ENCODE results near the gene DPYSL4.
A peak's percentile ranks its signal among the peaks of the same experiment; 100 is the strongest.

The DPYSL4 gene

DNA sequence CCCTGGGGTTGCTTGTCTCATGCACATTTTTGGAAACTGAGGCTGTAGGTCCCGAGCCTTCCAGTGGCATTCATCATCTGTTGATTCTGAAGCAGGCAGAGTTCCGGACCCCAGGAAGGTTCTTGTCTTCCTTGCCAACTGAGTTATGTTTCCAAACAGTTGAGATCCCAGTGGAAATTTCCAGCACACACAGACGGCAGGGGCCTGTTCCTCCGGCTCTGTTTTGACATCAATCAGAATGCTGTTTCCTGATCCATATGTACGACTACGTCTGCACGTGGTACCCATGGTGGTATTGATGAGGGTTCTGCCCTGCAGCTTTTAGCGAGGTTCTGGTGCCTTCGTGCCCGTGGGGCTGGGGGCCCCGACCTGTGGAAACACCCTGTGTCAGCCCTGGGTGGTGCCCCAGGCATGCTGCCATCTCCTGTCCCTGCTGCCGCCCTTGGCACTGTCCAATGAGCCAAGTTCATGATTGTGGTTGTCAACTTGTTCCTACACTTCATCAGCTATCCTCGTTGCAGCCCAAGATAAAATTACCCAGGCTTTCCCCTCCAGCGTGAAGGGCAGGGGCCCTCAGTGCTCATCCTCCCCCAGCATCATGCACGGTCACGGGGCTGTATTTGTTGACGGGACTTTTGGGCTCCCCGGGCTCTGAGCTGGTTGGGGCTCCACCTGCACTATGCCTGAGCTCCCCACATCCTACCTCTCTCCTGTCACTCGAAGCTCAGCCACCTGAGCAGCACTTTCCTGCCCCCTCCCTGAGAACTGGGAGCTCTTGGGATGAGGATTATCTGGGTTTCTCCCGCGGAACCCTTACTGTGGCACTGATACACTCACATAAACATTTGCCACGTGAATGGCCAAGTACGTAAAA is 7.8 kb upstream of the DPYSL4 start:
- no peak for DNase-seq (ENCODE audit: low read depth in 2 of 2)

GRCh38 chr10:132179551-132180392 is 7.0 kb upstream of the DPYSL4 start:
- no peak for DNase-seq (ENCODE audit: low read depth in 2 of 2)

- DNase-seq (ENCODE audit: low read depth in 2 of 2) = no peak
These were observed 6.0 kb upstream of the DPYSL4 start for GRCh38 chr10:132180736-132181135.

DNA sequence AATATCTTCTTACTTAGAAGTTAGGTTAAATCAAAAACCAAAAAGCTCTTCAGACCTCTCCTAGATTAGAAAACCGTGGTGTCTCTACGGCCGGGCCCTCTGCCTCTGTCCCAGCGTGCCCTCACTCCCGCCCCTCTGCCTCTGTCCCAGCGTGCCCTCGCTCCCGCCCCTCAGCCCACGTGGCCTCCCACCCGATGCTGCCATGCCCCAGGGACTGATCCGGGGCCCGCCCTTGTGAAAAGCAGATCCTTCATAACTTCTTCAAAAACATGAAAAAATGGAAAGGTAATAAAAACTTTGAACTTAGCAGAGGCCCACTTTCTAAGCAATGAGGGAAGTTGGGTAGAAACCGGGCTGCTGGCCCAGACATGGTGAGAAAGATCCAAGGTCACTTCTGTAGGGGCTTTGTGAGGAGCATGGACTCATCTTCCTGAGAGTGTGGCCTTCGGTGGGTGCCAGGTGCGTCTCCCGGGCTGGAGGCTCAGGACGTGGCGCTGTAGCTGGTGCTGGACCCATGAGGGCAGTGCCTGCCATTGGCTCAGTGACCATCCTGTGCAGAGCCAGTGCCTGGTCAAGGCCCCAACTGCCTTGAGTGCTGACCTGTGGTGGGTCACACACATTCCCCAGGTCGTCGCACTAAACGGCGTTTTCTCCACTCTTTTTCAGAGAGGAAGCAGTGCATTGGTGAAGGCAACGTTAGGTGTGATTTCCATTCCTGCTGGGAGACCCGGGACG is 4.9 kb upstream of the DPYSL4 start:
- no peak for DNase-seq (ENCODE audit: low read depth in 2 of 2)

GRCh38 chr10:132182591-132182990 is 4.2 kb upstream of the DPYSL4 start:
- DNase-seq (ENCODE audit: low read depth in 2 of 2) = no peak

DNA sequence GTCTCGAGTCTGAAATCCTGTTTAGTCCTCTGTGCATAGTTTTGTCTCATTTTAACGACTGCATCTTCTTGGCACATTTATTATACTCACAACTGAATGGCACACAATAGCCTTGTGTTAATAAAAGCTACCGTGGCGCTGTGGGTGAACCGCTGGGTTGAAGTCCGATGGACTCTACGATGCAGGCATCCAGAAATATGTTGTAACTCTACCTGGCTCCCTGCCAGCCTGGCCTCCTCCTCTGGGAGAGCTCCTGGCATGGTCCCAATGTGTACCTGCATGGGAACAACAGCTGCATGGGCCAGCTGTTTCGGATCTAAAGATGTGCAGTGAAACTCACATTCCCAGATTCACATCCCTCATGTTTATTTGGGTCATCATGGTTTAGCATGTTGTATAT is 3.7 kb upstream of the DPYSL4 start:
- DNase-seq (ENCODE audit: low read depth in 2 of 2) = no peak

DNA sequence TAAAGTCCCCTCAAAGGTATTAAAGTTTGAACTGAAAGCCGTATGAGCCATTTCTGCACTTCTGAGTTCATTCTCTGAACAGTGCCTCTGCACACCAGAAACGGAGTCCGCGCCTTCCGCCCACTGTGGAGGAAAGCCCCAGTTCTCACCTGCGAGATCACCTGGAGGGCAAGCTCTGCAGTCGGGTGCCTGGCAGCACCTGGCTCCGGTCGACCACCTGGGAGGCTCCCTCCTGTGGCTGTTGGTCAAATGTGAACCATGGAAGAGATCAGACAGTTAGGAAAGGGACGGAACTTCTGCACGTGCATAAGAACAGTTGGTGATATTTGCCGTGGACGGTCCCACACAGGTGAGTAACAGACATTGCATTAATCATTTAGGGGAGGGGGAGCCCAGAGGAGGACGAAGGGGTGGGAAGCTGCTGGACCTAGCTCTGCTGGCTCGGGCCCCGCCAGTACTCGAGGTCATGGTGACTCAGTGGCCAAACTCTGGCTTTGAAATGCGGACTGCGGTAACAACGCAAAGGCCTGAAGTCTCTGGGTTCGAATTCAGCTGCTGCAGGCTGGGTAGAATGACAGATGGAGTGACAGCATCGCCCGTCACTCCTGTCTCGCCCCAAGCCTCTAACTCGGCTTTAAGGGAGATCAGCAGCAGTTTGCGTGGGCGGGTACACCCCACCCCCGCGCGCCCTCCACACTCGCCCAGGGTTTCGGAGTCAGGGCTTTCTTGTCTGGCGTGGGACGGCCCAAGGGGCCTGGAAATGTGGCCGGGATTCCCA is 1.7 kb upstream of the DPYSL4 start:
- no peak for DNase-seq (ENCODE audit: low read depth in 2 of 2)

DNA sequence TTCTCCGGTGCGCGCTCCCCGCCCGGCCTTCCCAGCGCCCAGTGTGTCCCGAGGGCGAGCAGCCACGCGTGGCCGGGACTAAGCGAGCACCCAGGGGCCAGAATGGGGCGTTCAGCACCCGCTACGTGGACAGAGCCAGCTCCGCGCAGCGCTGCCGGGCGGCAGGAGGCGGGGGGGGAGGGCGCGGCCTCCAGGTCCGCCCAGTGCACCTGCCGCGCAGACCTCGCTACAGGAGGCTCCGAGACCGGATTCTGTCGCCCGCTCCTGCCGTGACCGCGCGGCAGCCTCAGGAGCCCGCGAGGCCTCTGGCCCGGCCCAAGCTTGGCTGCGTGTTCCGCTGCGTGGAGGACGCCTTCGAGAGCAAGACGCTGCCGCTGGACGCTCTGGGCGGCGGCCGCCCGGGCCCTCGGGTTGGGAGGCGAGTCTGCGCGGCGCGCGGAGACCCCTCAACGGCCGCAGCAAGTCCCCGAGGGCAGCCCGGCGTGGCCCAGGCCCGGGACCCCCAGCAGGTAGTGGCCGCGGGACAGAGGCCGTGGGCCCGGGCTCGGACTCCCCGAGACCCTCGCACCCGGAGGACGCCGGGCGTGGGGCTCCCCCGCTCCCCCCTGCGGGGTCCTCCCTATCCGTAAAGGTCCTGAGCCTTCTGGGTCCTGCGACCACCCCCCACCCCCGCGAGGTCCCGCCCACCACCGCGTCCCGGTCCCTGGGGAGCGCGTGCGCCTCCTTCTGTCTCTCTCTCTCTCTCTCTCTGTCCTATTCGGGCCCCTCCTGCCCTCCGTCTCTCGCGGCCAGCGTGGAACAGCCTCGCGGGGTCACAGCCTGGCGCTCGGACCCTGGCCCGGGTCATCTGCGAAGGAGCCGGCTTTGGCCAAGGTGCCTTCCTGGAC is 904 bp upstream of the DPYSL4 start:
- DNase-seq (ENCODE audit: low read depth in 2 of 2) = peak; percentile 23 to 41

DNA sequence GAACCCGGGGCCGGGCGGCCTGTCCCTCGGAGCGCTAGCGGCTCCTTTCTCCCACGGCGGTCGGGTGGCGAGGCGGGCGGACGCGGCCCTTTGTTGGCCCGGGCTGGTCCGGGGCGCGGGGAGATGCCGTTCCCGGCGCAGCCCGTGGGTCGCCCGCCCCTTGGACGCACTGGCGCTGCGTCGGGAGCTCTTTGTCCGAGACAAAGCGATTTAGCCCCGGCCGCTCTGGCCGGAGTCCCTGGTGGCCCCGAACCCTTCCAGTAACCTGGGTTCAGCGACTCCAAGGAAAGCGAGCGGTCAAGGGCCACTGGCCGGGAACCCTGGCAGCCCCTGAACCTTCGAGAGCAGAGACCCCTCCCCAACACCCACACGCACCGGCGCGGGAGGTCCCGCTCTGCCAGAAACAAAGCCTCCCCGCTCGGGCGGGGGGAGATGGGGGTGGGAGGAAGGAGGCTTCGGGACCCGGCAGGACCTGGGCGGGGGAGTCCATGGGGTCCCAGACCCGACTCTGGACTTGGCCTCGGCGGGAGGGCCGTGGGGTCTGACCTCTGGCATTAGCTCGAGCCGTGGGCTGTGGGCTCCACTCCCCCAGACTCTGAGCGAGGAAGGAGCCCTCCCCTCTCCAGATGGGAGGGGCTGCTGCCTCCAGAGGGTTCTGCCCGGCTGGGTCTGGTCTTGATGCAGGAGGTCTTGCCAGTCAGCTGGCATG is 836 bp downstream of the DPYSL4 start:
- no peak for DNase-seq (ENCODE audit: low read depth in 2 of 2)

GRCh38 chr10:132188331-132188730 is 1.6 kb downstream of the DPYSL4 start:
- DNase-seq (ENCODE audit: low read depth in 2 of 2) = no peak

DNA sequence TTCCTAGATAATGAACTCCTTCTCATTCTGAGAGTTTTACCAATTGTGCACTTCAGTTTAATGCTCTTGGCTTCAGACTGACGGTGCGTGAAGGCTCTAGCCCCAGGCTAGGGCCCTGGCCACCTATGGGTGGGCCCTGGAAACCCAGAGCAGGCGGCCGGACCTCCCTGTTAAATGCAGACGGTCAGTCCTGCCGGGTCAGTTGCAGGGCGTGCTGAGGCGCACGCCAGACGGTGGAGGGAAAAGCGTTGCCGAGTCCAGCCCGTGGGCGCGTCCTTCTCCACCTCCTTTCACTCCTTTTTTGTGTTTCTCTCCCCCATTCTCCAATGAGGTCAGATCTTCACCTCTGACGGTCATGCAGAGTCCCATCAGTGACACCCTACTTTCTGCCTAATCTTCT is 2.3 kb downstream of the DPYSL4 start:
- DNase-seq (ENCODE audit: low read depth in 2 of 2) = no peak

GRCh38 chr10:132189810-132190422 is 3.2 kb downstream of the DPYSL4 start:
- DNase-seq (ENCODE audit: low read depth in 2 of 2) = no peak

GRCh38 chr10:132192076-132192975 is 5.6 kb downstream of the DPYSL4 start:
- DNase-seq (ENCODE audit: low read depth in 2 of 2) = no peak

GRCh38 chr10:132192991-132193665 is 6.4 kb downstream of the DPYSL4 start:
- DNase-seq (ENCODE audit: low read depth in 2 of 2) = no peak

DNA sequence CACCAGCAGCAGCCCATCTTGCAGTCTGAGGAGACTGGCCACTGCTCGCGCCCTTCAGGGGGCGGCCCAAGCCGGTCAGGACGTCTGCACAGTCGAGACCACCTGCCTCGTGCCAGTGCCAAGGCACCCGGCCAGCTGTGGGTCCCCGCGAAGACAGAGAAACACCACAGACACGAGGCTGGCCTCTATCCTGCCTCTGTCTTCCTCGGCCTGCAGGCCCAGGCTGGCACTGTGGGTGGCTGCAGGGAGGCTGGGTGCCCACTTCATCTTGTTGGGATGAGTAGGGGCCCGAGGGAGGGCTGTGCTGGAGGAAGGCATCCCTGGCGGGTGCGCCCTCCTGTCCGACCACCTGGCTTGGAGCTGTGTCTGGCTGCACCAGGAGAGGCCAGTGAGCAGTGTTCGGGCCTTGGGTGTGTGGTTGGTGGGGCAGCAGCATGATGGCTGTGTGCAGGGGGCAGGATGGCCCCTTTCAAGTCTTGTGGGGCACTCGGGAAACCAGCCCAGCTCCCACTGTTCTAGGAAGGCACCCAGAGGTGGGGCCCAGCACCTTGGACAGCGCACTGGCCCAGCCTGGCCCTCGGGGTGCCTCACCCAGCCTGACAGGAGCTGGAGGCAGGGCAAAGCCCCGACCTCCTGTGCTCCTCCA is 7.3 kb downstream of the DPYSL4 start:
- no peak for DNase-seq (ENCODE audit: low read depth in 2 of 2)

GRCh38 chr10:132194726-132195125 is 8.0 kb downstream of the DPYSL4 start:
- DNase-seq (ENCODE audit: low read depth in 2 of 2) = no peak

All from stimulated activated CD4-positive, alpha-beta T cell treated with anti-CD3 and anti-CD28 coated beads, Interleukin-1b, Interleukin-23, amount 100 ng/mL, for 4 hours (primary cell).